Kidney tubule cell (primary cell): ENCODE results near the gene SMAD2.
"Not testable (repeated sequence)": the region's sequence is repeated elsewhere in the genome, so short reads cannot be mapped to it uniquely, and the experiment has no call there.

Source experiments
- DNase-seq: peaks from one replicate; pipeline ENCODE4 v3.0.0-alpha.2; 2018; ENCODE audit warnings: low spot score

Gene SMAD2

DNA sequence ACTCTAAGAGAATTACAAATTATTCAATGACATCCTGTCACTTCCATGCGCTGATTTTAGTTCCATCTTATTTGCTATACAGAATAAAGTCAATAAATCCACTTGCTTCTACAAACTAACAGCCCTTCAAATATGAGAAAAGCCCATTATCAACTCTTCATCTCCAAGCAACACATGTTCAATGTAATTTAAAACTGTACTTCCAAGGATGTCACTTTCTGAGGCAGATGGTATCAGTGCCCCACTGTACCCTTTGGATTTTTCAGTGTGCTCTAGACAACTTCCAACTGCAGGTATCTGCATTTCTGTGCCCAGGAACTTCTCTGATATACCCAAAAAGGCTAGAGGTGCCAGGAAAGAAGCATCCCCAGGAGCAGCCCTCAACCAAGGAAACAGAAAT, 87.6 kb downstream of the SMAD2 start:
- DNase-seq, result no peak

DNA sequence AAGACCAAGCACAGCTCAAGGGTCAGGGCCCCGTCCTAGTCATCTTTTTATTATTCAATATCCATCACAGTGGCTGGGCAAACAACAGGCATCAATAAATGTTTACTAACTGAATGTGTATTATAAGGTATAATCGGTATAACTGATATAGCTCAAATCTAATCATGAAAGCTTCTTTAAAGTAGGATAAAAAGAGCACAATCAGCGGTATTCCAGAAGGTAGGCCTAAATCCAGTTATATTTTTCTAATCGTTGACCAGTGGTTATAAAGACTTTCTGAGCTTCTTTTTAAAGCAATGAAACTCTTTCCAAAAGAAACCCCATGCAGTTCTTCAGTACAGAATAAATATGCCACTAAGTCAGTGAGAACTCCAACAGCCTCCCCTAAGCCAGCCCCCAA, 92.1 kb downstream of the SMAD2 start:
- DNase-seq, result no peak

DNA sequence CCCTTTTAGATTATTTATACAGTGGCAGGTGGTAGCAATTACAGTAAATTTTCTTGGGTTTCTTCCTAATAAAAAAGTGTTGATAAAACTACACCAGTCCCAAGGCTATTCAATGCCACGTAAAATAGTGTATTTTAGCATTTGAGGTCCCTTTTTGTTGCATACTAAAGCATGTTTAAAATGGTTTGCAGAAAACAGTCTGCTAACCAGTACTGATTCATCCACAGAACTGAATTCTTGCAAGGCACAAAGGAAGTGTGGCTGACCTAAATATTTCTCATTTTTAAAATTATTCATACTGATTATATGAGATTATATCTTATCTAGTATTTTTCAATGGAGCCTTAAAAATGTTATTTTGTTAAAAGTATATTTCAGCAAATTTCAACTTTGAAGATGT, 98.1 kb downstream of the SMAD2 start:
- DNase-seq, result no peak

DNA sequence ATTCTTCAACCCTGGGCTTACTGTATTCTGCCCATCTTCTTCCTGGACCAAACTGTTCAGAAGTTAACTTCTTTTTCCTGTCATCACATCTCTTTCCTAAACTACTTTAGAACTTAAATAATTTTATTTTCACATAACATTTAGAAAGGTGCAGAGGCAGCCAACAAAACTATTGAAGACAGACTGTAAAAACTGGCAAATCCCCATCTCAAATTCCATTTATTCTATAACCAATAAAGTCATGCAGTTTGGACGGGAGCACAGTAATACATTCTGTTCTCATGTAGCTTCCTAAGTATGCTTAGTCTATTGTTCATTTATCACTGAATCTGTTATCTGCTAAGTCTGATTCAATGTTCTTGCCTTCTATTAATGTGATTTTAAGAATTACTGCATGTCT, 99.1 kb downstream of the SMAD2 start:
- no peak for DNase-seq

DNA sequence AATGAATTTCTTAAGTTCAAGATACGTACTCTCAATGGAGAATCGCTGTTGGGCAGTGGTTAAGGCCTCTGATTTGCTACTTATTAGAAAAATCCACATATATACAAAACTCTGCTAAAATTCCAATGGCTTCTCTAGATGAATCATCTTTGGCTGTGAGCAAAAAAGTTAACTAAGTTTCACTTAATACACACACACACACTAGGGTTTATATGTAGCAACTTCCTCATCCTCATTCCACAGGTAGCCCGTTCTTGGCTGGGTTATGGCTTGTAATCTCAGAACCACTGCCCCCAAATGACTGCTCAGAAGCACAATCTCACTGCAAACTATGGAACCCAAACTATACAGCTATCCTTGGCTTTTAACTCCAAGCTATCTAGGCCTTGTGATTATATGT, 99.7 kb downstream of the SMAD2 start:
- peak; percentile 56 for DNase-seq

DNA sequence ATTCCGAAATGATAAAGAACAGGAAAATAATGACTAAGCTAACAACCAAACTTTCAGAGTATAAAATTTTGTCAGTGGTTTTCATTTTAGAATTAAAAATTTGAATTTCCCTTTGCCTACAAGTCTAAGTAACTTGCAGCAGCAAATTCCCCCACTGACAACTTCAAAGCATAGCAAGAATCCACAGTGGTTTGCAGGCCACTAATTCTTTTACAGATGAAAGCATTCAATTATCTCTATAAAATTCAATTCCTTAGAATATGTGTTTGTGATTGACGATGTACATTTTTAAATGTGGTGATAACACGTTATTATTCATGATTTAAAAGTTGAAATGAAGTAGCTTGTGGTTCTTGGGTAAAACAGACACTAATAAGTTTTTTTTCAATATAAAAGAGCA, 100.6 kb downstream of the SMAD2 start:
- no peak for DNase-seq

DNA sequence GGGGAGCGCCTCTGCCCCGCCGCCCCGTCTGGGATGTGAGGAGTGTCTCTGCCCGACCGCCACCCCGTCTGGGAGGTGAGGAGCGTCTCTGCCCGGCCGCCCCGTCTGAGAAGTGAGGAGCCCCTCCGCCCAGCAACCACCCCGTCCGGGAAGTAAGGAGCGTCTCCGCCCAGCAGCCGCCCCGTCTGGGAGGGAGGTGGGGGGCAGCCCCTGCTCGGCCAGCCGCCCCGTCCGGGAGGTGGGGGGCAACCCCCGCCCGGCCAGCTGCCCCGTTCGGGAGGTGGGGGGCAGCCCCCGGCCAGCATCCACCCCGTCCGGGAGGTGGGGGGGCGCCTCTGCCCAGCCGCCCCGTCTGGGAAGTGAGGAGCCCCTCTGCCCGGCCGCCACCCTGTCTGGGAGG, 102.4 kb downstream of the SMAD2 start:
- DNase-seq, result not testable (repeated sequence)

DNA sequence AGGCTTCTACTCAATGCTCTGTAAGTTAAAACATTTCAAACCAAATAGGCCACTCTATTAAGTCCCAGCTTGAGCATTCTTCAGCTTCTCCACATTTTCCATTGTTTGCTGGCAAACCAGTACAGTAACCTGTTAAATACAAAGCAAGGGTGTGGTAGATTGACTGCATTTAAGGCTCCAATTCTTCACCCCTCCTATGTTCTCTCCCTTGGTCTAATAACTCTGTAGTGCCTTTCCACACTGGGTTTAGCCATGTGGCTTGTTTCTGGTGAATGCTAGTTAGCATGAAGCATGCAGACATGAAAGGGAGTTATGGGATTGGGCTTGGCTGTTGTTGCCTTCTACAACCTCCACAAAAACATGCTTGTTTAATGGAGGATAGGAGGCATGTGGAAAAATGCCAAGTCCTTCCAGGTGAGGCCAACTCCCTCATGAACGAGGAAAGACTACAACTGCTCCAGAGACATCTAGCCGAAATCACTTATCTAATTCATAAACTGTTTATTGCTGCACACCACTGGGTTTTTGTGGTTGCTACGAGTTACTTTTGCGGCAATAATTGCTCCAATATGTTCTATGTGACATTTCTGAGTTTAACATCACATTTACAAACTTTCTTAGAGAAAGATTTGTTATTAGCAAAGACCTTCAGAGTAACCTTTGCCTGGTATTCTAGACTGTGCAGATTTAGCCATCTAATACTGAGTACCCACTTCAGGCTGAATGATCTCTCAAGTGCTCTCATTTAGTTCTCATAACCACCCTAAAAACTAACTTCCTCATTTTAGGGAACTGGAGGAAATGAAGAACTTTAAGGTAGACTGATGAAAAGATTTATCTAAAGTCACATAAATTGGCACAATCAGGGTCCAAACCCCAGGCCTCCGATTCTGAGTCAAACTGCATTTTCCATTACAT, 104.0 kb downstream of the SMAD2 start:
- no peak for DNase-seq

DNA sequence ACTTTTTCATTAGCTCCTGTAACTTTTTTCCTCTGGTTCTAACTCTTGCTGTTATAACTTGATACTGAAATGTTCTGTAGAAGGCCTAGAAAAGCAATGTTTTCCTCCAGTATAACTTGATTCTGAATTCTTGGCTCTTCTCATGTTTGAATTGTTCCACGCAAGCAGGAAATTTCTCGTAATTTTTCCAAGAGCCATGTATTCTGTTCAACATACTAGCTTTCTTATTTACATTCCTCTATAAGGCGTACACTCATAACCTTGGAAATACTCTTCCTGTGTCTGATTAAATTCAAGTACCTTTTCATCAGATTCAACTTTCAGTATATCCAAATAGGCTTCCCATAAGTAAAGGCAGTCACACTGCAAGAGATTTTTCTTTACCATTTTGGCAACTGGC, 109.1 kb downstream of the SMAD2 start:
- DNase-seq, result no peak

DNA sequence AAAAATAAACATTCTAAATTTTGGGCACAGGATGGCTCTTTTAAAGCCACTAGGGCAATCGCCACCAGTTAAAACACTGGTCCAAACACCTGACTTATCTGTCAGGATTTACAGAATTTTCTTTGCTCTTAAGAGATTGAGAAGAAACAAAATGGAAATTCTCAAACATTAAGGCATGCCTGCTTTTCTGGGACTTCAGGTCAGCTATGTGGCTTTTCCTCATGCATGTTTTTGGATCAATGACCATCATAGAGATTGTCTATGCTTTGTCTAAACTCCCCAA, 112.7 kb downstream of the SMAD2 start:
- no peak for DNase-seq

DNA sequence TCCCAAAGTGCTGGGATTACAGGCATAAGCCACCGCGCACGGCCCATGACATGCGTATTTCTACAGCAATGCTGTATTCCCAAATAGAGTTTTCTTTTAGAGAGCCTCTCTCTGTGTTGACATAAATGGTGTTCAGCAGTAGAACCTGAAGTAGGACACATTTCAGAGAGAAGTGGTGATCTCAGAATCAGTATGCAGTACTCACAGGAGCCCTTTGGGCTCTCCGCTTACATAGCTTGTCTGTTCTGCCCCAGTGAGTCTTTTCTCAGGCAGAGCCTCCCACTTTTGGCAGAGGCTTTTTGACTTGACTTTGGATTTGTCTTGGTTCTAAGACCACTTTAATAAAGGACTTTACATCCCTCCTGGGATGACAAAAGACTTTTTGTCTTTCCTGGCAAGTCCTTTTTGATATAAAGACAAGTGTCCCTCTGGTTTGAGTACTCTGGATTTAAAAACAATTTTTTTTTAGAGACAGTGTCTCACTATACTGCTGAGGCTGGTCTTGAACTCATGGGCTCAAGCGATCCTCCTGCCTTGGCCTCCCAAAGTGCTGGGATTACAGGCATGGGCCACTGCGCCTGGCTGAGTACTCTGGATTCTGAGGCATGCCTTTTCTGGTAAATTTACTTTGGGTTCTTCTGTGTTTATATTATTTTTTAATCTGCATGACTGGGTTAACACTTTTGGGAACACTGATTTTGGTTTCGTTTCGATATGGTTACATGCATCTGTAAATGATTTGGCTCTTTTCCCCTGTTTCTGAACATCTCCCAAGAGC, 113.3 kb downstream of the SMAD2 start:
- no peak for DNase-seq

DNA sequence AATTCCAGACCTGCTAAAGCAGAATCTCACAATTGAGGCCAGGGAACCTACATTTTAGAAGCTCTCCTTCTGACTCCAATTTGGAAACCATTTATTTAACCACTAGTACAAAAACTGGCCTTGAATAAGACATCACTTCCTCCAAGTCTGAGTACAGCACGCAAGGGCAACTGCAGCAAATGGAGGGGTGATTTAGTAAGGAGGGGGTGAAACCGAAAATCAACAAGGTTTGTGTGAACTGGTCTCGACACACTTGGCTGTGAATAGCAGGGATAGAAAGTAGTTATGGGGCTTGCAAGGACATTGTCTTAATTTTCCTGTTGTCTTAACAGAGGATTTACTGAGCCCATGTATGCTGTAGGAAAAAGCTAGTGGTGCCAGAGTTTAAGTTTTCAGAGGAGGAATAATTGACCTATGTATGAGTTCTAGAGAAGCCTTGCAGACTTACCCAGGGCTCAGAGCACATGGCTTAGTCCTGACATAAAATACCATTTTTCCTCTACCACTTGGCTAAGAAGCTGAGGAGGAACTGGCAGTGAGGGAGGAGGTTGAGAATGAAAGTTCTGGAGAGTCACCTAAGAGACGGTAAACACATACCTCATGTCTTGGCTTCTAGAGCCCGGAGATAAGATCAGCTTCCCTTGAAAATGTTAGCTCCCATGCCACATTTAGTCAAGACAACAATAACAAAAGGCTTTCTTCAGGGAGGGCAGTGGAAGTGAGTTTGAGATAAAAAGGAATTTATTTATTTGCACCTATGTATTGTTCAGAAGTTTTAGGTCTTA, 114.8 kb downstream of the SMAD2 start:
- DNase-seq, result no peak

DNA sequence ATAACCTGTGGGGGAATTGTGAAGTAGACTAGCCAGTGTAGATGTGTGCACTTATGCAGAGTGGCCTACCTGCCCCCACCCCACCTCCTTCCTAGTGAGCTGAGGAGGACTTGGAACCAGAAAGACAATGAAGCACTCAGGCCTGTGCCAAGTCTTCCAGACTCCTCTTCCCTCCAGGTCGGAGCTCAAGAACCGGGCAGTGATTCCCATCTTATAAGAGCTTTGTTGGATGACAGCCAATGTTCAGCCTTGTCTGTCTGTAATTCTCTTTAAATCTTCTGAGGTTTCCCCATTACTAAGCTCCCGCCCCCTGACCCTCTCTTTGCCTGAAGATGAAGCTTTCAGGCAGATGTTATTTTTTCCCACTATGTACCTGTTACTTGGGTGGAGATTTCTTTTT, 121.0 kb downstream of the SMAD2 start:
- no peak for DNase-seq

DNA sequence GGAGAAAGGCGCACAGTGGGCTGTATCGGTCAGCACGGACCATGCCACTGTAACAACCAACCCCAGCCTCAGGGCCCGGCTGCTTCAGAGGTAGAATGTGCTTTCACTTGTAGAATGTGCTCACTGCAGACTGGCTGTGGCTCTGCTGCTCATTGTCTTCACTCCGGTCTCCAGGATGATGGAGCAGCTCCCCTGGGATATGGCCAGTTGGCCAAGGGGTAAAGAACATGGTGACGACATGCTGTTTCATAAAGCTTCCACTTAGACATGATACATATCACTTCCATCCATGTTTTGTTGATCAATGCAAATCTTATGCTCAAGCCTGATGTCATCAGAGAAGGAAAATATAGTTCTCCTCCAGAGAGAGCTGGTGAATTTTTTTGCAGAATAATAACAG, 127.7 kb downstream of the SMAD2 start:
- no peak for DNase-seq

DNA sequence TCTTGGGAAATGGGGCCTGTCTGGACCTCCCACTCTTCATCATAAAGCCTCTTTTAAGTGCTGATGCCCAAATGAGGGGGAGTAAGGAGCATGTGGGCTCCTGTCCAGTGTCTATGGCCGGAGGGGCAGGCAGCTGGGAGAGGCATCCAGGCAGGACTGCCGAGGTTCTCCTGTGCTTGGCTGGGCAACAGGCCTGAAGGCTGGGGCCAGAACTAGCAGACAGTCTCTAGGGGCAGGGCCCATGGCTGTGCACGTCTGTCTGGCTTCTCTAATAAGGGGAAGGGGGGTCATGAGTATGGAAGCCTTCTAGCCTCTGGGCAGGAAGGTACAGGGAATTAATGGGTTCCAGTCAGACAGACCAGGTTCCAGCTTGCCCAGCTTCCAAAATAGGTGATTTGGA, 128.6 kb downstream of the SMAD2 start:
- no peak for DNase-seq

DNA sequence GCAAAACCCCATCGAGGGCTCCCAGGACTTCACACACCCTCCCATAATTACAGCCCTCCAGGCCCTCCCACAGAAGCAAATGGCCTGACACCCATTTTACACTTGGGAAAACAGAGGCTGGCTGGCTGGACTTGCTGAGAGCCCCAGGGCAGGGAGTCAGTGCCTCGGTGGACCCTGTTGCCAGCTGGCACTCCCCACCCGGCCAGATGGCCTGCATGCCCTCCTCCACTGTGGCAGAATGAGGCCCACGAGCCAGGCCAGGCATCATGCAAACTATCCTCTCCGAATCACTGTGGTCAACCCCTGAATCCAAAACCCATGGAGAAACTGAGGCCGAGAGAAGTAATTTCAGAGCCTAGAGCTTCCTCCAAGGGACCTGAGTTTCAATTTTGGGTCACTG, 129.7 kb downstream of the SMAD2 start:
- DNase-seq, result no peak

DNA sequence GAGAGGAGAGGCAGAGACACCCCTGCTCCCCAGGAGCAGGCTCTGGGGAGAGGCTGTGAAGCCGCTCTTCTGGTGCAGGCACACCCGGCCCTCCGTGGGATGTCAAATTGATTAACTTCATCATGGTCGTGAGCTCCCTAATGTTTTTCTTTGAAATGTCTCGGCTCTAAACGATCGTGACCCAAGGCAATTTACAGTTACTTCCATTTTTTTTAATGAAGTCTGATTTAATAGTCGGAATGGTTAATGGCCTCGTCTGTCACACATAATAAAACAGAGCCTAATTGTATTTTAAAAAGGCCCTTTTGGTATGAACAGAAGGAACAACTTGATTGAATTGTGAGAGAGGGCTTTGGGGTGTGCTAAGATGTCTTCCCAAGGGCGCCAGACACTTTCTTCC, 130.2 kb downstream of the SMAD2 start:
- no peak for DNase-seq

DNA sequence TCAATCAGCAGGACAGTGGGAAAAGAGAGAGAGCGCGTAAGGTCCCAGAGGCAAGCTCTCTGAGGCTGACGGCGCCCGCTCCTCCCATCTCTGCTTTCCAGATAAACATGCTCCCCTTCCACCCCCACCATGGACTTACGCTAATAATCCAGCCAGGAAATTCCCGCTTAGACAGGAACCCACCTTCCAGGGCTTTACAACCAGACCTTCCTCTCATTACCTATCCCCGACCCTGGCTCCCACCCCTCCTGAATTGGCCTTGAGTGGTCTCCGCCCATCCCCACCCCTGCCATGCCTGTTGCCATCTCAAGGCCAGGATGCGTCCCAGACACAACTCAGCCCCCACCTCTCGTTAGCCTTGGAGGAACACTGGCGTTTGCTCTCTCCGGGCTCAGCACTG, 131.1 kb downstream of the SMAD2 start:
- no peak for DNase-seq

DNA sequence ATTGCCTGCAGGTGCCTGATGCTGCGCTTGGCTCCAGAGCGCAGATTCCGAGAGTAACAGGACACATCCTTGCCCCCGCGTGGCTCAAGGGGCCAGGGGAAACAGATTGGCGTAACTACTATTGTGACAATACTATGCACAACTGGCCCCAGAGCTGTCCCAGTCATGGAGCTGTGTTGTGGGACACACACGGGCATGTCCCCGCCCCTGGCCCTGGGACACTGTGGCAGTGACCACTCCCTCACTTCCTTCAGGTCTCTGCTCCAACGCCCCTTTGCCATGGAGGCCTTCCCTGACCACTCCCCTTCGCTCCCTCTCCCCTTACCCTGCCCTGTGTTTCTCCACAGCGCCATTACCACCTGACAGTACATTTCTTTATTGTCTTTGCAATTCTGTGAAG, 132.1 kb downstream of the SMAD2 start:
- DNase-seq, result no peak

DNA sequence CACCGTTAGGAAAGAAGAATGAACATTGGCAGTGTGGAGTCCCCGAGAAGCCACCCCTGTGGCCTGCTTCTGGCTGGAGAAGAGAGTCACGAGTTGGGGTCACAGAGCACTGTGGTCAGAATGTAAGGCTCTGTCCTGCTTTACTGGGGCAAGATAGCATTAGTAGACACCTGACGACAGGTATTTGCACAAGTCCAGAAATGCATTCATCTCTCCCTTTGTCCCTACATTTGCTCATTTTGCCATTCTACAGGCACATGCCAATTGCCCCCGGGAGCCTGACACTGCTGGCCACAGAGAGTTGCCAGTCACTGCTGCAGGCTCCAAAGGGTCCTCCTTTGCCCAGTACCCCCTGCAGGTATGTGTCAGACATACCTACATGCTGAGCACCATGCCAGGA, 133.3 kb downstream of the SMAD2 start:
- DNase-seq, result no peak

DNA sequence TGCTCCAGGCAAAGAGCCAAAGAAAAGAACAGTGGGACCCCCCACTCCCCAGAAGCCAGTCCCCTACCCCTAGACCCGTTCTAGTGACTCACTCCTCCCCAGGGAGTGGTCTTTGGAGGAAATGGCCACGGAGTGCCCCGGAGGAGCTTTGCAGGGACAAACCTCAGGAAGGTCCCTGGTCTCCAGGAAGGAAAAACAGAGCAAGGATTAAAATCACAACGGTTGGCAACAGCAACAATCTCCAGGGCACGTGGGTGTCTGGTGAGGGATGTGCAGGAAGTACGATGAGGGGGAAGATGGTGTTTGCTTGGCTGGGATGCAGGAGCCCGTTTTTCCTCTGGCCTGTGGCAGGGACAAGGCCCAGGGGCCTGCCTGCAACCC, 135.0 kb downstream of the SMAD2 start:
- DNase-seq, result no peak

DNA sequence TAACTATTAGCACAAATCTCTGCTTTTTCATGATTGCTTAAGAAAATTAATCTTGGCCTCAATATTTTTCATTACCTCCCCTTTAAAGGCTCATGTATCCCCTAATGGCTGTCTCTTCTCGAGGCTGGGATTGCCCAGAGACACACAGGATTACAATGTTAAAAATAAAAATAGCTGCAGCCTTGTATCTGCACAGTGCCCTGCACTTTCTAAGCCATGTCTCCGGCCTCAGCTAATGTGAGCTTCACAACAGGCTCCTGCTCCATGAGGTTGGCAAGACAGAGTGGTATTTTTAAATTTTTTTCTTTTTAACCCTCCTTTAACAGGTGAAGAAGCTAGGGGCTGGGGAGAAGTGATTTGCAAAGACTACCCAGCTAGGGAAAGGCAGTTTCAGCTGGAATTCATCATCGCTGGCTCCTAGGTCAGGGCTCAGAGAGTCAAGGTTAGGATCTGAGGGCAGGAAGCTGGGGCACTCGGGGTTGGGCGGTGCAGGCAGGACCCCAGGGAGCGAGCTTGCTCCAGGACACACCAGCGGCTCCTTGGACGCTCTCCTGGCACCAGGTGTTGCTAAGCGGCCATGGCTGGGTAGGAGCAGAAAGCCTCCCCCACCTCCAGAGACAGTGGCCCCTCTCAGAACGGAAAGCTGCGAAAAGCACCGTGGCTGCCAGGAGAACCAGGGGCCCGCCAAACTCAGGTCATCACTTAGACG, 135.6 kb downstream of the SMAD2 start:
- no peak for DNase-seq
